Astrocyte (in vitro differentiated cells and primary cell): ENCODE data around the gene MMP26.

Experiments used
- CTCF ChIP-seq: IDR thresholded peaks from 2 replicates; pipeline ENCODE4 v1.5.1; 2011; ENCODE audit warnings: low read depth, mild to moderate bottlenecking, inconsistent platforms, low read length, moderate library complexity; ENCODE audit not compliant: insufficient read depth
- EZH2 ChIP-seq: IDR thresholded peaks from 2 replicates; pipeline ENCODE4 v1.6.1; 2012; ENCODE audit warnings: mild to moderate bottlenecking, low read length, inconsistent platforms; ENCODE audit not compliant: insufficient read depth

GRCh38 chr11:4714300-4714699 lies 9.7 kb downstream of the MMP26 start:
- TF ChIP-seq CTCF (no peak), EZH2 (no peak)
